ENCODE results near the gene RIPK1.

Gene RIPK1

DNA sequence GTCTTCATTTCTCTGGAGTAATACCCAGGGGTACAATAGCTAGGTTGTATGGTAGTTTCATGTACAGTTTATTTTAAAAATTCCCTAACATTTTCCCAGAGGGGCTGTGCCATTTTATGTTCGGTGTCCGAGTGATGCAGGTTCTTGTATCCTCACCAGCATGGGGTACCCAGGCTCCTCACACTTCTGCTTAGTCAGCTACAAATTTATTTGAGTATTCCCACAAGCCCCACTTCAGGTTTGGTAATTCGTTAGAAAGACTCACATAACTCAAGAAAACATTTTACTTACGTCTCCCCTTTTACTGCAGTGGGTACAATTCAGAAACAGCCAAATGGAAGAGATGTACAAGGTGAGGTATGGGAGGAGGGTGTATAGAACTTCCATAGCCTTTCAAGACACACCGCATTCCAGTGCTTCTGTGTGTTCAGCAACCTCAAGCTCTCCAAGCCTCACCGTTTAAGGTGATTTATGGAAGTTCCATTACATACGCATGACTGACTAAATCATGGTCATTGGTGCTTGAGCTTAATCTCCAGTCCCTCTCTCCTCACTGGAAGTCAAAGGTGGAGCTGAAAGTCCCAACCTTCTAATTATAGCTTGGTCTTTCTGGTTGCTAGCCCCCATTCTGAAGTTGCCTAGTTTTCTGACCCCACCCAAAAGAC is 18.1 kb downstream of the RIPK1 start:
- no peak for DNase-seq

DNA sequence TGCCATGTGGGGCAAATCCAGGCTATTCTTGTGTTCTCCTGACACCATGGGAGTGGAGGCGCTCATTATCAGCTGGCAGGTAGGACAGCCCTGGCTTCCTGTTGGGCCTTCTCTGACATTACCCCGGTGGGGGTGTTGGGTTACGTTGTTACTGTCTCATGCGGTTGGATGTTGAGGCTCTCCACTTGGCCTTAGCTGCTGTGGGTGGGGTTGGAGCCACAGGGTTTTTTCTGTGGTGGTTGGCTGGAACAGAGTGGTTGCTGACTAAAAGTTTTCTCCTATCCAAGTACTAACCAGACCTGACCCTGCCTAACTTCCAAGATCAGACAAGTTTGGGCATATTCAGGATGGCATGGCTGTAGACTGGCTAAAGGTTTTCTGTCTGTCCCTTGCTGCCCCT is 20.2 kb downstream of the RIPK1 start:
- DNase-seq: no peak

DNA sequence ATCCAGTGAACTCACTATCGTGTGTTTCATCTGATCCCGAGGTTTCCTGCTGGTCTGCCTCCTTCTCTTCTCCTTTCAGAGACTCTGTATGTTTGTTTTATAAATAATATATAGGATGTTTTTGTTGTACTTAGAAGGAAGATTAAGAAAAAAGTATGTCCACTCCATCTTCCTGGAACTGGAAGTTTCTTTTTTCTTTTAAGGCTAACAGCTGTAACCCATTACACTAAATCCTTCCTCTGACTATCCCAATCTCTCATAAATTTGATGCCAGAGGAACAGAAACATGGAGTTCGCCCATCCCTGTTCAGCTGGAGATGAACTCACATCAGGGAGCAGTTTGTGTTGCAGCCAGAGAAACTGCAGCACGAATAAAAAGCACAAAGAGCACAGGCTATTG is 20.7 kb downstream of the RIPK1 start:
- no peak for DNase-seq

DNA sequence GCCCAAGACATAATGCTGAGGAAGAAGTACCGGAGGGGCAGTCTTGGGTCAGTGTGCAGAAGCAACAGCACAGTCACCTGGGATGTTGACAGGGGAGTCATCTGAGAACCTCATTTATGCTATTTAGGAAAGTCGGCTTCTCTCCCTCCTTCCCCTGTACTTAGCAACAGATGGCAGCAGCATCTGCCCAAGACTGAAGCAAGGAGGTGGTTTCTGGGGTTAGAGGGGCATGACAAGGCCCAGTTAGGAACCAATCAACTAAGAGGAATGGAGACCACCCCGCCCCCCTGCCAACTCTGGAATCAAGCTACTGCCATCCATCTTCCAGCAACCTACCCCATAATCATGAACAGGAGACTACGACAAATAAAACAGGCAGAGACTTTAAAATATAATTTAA is 21.7 kb downstream of the RIPK1 start:
- DNase-seq: no peak

DNA sequence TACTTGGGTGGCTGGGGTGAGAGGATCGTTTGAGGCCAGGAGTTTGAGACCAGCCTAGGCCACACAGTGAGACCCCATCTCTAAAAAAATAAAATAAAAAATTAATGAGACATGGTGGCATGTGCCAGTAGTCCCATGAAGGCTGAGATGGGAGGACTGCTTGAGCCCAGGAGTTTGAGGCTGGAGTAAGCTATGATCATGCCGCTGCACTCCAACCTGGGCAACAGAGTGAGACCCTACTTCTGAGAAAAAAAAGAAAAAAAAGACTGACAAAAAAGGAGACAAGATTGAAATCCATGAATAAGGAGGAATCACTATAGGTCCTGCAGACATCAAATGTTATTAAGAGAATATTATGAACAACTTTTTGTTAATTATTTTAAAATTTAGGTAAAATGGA is 26.5 kb downstream of the RIPK1 start:
- DNase-seq: no peak

DNA sequence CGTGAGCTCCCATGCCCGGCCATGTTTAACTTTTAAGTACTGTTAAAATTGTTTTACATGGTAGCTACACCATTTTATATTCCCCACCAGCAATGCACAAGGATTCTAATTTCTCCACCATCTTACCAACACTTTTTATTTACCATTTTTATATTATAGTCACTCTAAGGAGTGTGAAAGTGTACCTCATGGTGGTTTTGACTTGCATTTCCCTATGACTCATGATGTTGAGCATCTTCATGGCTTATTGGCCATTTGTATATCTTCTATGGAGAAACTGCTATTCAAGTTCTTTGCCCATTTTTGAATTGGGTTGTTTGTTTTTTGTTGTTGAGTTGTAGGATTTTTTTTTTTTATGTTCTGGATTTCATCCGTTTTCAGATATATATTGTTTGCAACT is 34.6 kb downstream of the RIPK1 start:
- DNase-seq: no peak

DNA sequence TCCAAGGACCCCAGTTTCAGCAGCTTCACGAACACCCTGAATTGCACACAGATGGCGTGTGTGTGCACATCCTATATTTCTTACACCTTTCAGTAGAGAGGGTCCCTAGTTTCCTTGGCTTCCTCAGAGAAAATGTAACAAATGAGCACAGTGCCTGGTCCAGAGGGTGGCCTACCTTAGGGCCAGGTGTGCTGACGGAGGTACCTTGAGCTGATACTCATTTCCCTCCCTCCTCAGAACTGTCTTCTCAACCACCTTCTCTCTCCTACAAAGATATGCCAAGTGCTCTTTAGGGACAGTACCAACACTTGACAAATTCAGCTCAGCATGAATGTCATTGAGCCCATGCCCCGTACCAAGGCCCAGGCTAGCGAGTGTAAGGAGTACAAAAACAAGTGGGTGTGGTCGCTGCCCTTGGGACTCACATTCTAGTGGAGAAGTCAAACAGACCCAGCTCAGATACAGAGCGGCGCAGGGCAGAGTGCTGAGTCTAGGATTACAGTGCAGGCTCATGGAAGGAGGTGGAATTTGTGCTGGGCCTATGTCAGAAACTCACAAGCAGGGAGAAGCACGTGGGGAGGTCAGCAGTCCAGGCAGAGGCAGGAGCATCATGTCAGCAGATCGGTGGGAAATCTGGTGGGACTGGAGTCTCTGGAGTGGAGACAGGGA is 40.6 kb downstream of the RIPK1 start:
- DNase-seq: no peak

DNA sequence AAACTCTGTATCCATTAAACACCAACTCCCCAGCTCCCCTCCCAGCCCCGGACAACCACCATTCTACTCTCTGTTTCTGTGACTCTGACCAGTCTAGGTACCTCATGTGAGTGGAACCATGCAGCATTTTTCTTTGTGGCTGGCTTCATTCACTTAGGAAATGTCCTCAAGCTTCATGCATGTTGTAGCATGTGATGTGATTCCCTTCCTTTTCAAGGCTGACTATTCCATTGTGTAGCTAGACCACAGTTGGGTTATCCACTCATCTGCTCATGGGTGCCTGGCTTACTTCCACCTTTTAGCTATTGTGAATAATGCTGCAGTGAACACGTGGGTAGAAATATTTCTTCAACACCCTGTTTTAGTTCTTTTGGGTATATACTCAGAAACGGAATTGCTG is 41.5 kb downstream of the RIPK1 start:
- DNase-seq: no peak

DNA sequence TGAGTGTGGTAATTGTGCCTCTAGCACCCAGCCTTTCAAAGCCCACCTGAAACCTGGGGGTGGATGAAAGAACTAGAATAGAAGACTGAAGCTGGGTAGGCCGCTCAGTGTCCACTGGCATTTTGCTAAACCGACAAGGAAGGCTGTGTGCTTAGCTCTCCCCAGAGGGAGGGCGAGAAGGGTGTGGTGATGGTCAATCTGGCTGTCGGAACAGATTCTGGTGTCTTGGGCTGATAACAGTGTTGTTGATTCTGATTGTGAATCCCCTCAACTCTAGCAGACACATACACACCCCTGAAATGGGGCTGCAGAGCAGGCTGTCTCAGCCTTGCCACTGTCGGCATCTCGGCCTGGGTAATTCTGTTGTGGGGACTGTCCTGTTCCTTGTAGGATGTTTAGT is 46.1 kb downstream of the RIPK1 start:
- no peak for DNase-seq

DNA sequence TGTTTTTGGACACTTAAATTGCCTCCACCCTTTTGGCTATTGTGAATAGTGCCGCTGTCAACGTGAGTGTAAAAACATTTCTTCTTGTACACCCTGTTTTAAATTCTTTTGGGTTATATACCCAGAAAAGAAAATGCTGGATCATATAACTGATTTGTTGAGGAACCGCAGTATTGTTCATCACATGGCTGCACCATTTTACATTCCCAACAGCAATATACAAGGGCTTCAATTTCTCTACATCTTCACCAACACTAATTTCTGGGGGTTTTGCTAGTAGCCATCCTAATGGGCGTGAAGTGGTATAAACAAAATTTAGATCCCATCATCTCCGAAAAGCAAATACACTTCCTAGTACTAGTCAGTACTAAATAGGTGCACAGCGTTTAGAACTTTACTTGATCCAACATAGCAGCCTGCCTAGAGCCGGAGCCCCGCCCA is 49.6 kb downstream of the RIPK1 start:
- DNase-seq: no peak

DNA sequence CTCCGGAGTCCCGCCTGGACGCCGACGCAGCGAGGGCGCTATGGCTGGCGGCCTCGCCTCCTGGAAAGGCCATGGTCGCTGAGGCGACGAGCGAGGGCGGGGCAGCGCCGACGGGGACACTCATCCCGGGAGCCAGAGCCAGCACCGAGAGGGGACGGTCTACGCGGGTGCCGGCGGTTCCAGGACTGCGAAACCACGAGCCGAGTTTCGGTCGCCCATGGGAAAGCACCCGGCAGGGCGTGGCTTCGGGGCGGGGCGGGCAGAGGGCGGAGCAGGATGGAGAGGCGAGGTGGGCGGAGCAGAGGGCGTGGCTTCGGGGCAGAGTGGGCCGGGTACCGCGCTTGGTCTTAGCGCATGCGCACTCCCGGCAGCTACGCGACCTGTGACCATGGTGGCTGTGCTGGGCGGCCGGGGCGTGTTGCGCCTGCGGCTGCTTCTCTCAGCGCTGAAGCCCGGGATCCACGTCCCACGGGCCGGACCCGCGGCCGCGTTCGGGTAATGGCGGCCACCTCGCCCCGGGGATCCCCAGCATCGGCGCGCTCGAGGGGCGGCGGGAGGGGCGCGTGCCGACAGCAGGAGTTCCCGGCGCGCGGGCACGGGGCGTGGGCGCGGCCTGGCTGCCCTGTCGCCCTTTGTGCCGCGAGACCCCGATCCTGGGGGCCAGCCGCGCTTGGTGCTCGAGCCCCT is 50.2 kb downstream of the RIPK1 start, which contains the start of gene BPHL:
Gene BPHL (plus strand): TSS at position 359 of the 687 bp plus-strand sequence. CDS start 30 bp downstream, at position 389.
- peak; percentile 99 for DNase-seq

DNA sequence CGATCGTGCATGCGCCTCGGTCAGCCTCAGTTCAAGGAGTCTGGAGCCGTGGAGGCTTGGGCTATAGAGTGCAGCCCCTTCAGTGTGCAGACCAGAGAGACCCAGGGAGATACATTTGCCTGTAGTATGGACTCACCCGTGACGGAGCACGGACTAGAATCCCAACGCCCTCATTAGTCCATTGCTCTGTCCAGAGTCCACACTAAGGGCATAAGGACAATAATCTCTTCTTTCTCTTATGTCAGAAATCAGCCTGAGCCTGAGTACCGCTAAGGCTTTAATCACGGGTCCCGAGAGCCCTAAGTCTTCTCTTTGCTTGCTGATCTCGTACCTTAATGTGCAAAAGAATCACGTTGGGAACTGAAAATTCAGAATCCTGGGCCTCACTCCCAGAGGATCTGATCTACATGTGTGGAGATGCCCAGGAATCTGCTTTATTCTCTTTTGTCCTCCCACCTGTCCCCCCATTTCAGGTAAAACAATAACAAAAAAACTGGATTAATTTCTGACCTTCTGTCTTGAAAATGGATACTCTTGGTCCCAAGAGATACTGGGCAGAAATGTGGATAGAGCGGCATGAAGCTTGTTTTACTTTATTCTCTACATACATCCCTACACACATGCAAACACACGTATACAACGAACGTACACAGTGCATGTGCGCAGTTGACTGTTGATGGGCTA is 50.9 kb downstream of the RIPK1 start:
- DNase-seq: no peak

DNA sequence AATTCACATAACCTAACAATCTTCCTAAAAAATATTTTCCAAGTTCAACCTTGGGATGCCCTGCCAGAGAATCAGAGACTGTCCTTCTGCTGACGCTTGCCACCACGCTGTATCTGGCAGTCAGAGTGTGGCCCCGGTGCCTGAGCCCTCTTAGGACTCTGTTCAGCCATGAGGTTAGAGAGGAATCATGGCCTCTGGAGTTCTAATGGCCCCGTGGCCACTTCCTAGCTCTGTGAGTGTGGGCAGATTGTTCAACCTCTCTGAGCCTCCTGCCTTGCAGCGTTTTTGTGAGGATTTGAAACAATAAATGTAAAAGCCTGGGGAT is 52.4 kb downstream of the RIPK1 start:
- no peak for DNase-seq

DNA sequence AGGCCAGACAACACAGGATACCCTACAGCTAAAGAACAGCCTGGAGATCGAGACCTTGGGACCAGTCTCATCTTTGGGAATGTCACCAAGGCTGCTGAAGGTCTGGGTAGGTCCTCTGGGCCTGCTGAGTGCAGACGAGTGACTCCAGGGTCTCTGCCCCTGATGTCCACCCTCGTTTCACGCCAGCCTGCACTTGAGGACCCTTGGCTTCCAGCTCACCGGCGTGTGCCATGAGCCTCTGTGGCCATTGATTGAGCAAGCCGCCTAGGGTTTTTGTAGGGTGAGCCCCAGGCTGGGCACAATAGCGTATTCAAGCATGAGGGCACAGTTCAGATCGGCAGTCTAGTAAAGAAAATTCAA is 54.5 kb downstream of the RIPK1 start:
- no peak for DNase-seq

DNA sequence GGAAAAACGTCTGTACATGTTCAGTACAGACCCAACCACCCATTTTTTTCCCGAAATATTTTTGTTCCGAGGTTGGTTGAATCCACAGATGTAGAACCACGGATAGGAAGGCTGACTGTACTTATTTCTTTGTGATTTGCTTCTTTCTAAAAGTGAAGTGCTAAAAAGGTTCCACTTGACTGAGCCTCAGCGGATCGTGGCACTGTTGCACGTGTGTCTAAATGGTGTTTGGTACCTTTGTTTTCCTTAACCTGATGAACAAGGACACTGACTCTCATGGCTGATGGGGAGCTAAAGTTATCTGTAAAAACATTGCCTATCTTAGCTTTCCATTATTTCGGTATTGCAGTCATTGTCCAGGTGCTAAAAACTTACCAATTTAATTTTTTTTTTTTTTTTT is 56.4 kb downstream of the RIPK1 start:
- DNase-seq: no peak

DNA sequence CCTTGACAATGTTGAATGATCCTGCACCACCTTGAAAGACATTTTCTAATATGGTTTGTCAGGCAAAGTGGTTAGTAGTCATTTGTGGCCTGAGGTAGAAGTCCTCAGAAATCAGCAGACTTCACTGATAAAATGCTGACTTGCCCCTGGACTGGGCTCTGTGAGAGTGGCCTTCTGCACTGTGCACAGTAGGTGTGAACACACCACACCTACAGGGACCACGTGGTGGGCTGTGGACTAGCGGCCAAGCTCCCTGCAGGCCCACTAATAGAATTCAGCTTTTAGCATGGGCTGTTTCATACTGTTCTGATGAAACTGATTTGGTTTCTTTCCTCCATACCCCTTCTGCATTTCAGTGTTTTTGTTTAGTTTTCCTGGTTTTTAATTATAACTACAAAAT is 57.5 kb downstream of the RIPK1 start:
- DNase-seq: no peak

DNA sequence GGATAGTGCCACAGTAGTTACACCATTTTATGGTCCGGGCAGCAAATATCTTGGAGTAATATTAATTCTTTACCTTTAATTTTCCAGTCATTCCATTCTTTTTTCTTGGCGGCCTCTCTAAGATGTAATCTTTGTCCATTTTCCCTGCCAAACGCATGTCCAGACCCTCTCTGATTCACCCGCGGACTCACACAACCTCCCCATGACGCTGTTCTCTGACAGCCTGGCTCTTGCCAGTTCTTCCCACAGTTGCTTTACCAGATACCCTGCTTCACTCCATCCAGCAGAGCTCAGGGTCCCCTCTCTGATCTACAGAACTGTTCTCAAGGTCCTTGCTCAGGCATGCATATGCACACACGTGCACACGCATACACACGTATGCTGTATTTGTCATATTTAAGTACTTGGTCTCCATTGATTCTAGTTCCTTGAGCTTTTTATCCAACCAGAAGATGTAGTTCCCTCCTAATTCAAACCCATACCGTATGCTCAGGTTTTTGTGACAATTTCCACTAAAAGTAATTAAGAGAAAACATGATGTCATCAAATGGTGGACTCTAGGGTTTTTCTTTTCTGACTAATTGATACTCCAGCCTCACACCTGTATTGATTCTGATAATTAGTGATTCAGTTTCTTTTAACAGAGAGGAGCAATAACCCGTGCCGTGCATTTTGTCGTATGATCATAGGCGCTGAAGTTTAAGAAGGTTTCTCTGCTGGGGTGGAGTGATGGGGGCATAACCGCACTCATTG is 60.2 kb downstream of the RIPK1 start:
- DNase-seq: no peak

DNA sequence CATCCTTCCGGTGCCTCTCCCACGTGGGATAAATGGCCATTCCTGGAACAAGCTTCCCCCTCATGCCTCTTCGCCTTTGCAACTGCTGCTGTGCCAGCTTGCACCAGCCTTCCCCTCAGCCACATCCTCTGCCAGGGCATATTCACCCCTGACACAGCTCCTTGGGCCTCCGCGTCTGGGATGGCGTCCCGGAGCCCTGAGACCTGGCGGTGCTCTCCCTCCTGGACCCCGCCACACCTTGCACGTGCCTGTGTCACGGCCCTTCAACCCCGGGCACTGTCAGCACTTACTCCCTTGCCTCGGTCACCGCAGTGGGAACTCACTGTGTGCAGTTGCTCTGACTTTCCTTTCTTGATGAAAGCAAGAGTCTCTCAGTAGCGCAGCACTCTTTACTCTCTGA is 63.4 kb downstream of the RIPK1 start:
- no peak for DNase-seq

DNA sequence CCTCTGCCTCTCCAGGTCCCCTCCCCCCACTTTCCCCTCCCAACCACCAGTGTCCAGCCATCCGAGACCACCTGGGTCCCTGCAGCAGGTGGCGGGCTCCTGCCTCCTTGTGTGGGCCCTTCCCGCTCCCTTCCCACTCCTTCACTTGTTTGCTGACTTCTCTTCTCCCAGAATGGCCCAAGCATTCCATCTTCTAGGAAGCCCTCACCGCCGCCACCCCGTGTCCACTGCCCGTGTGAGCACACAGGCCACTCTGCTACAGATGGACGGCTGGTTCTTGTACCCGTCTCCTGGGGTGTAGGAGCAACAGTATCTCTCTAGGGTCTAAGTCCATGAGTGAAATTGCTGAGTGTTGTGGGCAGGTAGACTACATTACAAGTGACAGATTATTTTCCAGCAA is 65.2 kb downstream of the RIPK1 start:
- DNase-seq: no peak

DNA sequence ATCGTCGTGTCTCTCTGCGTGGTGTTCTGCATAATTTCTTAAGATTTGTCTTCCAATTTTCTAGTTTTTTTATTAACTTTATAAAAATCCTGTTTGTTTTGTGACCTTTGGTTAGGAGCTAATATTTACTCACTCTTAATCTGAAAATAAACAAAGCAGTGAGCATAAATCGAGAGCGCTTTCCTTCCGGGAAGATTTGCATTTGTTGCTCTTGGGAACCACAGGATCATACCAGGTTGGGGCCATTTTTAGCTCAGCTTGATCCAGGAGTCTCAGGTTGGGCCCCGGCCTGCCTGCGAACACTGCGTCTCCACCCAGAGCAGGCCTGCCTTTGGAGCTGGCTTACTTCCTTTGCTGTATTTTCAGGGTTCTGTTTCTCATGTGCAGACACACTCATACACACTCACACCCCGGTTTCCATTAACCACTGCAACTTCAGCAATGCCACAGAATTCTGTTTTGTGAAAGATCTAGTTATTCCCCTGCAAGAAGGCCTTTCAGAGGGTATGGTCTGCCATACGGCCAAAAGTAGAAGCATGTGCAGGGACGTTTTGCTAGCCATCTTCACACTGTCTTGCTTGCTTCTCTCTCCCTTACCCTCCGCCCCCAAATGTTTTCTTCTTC is 67.5 kb downstream of the RIPK1 start:
- no peak for DNase-seq

DNA sequence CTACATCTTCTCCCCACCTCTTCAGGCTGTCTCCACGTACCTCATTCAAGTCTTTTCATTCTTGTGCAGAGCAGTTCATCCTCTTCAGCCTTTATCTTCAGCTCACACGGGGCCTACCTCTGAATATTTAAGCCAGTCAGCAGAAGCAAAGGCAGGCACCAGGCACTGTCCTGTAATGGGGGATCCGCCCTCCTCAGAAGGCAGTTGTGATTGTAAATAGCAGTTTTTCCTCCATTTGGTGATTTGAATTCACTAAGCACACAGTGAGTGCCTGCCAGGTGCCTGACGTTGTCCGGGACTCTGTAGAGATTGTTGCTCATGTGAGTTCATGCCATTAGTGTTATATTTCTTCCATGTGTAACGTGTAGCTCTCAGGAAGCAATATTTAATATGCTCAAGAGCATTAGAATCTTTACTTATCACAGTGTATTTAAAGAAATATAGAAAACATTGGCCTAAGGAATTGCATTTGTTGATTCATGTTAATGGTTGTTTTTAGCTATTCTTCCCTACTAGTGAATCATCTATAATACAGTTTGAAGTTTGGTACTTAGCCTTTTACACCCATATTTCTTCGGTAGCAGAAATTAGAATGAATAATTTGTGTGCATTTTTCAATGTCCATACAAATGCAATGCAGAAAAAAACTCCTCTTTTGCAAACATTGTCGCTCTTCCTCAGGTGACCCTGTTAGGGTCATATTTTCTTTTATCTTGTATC is 68.2 kb downstream of the RIPK1 start:
- DNase-seq: no peak
